Activated T-cell treated with anti-CD3 and anti-CD28 coated beads for 1 hour (primary cell): ENCODE measurements around the gene AFF3.
"Not testable (repeated sequence)": the region's sequence is repeated elsewhere in the genome, so short reads cannot be mapped to it uniquely, and the experiment has no call there.

Experiments
- DNase-seq: peaks from one replicate; pipeline ENCODE4 v3.0.0-alpha.2; 2020; ENCODE audit warnings: low read depth

The AFF3 gene

GRCh38 chr2:100142393-100142792 lies at the start of gene AFF3:
AFF3 (minus strand) TSS chr2:100142590; CDS start chr2:100104454, 38,136 bp downstream.
- DNase-seq, result peak; percentile 13

- no peak for DNase-seq
Measured at GRCh38 chr2:100189387-100189786, 47.0 kb upstream of the AFF3 start.

- no peak for DNase-seq
Measured at GRCh38 chr2:100188326-100188725, 45.9 kb upstream of the AFF3 start.

GRCh38 chr2:100186126-100186525 lies 43.7 kb upstream of the AFF3 start:
- no peak for DNase-seq

GRCh38 chr2:100185516-100185915 lies 43.1 kb upstream of the AFF3 start:
- DNase-seq, result no peak

- DNase-seq, result no peak
Measured at GRCh38 chr2:100185105-100185504, 42.7 kb upstream of the AFF3 start.

- DNase-seq, result no peak
Measured at GRCh38 chr2:100184055-100184737, 41.8 kb upstream of the AFF3 start.

GRCh38 chr2:100182494-100183361 lies 40.3 kb upstream of the AFF3 start:
- DNase-seq, result no peak

GRCh38 chr2:100180503-100180902 lies 38.1 kb upstream of the AFF3 start:
- no peak for DNase-seq

GRCh38 chr2:100179806-100180205 lies 37.4 kb upstream of the AFF3 start:
- DNase-seq, result no peak

GRCh38 chr2:100178864-100179263 lies 36.5 kb upstream of the AFF3 start:
- no peak for DNase-seq

GRCh38 chr2:100178085-100178788 lies 35.8 kb upstream of the AFF3 start:
- DNase-seq, result no peak

- no peak for DNase-seq
Measured at GRCh38 chr2:100176925-100177324, 34.5 kb upstream of the AFF3 start.

- no peak for DNase-seq
Measured at GRCh38 chr2:100174026-100174431, 31.6 kb upstream of the AFF3 start.

- no peak for DNase-seq
Measured at GRCh38 chr2:100166701-100167100, 24.3 kb upstream of the AFF3 start.

GRCh38 chr2:100163605-100164004 lies 21.2 kb upstream of the AFF3 start:
- no peak for DNase-seq

GRCh38 chr2:100161945-100162620 lies 19.7 kb upstream of the AFF3 start:
- DNase-seq, result no peak

- no peak for DNase-seq
Measured at GRCh38 chr2:100160396-100160795, 18.0 kb upstream of the AFF3 start.

- not testable (repeated sequence) for DNase-seq
Measured at GRCh38 chr2:100151832-100152231, 9.4 kb upstream of the AFF3 start.

GRCh38 chr2:100151310-100151709 lies 8.9 kb upstream of the AFF3 start:
- no peak for DNase-seq

- DNase-seq, result no peak
Measured at GRCh38 chr2:100148883-100149282, 6.5 kb upstream of the AFF3 start.

- no peak for DNase-seq
Measured at GRCh38 chr2:100146657-100146960, 4.2 kb upstream of the AFF3 start.
